IMR-90 (cell line): Measurements from ENCODE around the gene WRAP73.

Experiments used
- CTCF ChIP-seq: conservative IDR thresholded peaks from 2 replicates; pipeline ENCODE4 v1.5.1; 2012; ENCODE audit warnings: mild to moderate bottlenecking, low read depth, low read length, improper control_type of control experiment
- ELK1 ChIP-seq: fragments of 150-350 bp; IDR thresholded peaks from 2 replicates; pipeline ENCODE4 v1.6.1; 2016; ENCODE audit warnings: low read depth, mild to moderate bottlenecking, low read length, moderate library complexity, borderline replicate concordance
- POLR2A ChIP-seq: IDR thresholded peaks from 2 replicates; pipeline ENCODE4 v1.6.1; 2012; ENCODE audit warnings: mild to moderate bottlenecking, low read depth, low read length
- RCOR1 ChIP-seq: IDR thresholded peaks from 2 replicates; pipeline ENCODE4 v1.6.1; 2012; ENCODE audit warnings: mild to moderate bottlenecking, low read length, improper control_type of control experiment; ENCODE audit not compliant: insufficient replicate concordance
- RFX5 ChIP-seq: IDR thresholded peaks from 2 replicates; pipeline ENCODE4 v1.8.0; 2012; ENCODE audit warnings: low read depth, mild to moderate bottlenecking, low read length, moderate library complexity
- SMC3 ChIP-seq: fragments of 150-350 bp; IDR thresholded peaks from 2 replicates; pipeline ENCODE4 v1.6.1; 2016; ENCODE audit warnings: low read depth, mild to moderate bottlenecking, antibody characterized with exemption, low read length, moderate library complexity
- USF2 ChIP-seq: fragments of 150-350 bp; IDR thresholded peaks from 2 replicates; pipeline ENCODE4 v1.6.1; 2017; ENCODE audit warnings: mild to moderate bottlenecking, antibody characterized with exemption, low read length, low read depth

- no peak for TF ChIP-seq CTCF
- TF ChIP-seq RFX5: no peak
- no peak for TF ChIP-seq RCOR1
- TF ChIP-seq USF2: no peak
- no peak for TF ChIP-seq POLR2A
- TF ChIP-seq ELK1: no peak
- no peak for TF ChIP-seq SMC3
These were observed 17.1 kb downstream of the WRAP73 start for GRCh38 chr1:3632716-3633343.
